CD4-positive, alpha-beta T cell treated with Interleukin-4 for 1 hour (primary cell): ENCODE measurements around the gene TLCD3A.
"Not testable (repeated sequence)": the region's sequence is repeated elsewhere in the genome, so short reads cannot be mapped to it uniquely, and the experiment has no call there.

Experiments used
- DNase-seq, 2 donors: peaks; one replicate each; pipeline ENCODE4 v3.0.0-alpha.2; 2020 to 2022

The TLCD3A gene

DNA sequence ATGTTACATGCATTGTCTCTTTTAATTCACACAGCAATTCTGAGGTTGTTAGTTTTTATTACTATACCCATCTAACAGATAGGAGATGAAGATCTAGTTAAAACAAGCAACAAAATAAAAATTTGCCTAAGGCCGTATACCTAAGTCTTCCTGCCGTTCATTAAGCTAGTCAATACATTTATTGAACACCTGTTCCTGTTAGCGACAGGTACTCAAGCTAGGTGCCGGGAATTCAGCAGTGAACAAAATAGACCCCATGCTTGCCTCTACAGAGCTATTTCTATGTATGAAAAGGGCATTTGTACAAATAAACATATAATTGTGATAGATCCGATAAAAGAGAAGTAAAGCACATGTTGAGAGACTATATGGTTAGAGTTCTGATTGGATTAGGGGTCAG lies 14.3 kb upstream of the TLCD3A start:
- no peak for DNase-seq

DNA sequence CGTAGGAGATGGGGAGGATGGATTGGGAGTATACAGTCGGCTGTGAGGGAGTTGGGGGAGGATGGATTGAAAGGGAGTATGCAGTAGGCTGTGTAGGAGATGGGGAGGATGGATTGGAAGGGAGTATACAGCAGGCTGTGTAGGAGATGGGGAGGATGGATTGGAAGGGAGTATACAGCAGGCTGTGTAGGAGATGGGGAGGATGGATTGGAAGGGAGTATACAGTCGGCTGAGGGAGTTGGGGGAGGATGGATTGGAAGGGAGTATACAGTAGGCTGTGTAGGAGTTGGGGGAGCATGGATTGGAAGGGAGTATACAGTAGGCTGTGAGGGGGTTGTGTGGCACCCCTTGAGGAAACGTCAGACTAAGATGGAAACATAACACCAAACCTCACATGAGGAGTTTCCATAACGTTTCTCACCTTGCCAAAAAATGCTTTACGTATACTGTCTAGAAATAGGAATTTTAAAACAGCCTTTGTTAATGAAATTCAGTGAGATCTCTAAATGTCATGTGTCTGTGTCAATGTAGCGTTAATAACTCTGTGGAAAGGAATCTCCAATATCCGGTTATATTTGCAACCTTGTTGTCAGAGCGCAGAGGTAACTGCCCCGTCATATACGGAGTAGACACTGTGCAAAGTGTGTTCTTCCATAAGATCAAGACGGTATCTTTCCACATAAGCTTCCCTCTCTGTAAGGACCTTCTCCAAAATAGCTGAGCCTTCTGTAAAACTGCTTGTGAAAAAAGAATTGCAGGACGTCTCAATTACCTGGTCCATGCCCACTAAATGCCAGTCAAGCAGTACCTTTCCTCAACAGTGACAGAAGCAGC lies 11.5 kb upstream of the TLCD3A start:
- DNase-seq: no peak

DNA sequence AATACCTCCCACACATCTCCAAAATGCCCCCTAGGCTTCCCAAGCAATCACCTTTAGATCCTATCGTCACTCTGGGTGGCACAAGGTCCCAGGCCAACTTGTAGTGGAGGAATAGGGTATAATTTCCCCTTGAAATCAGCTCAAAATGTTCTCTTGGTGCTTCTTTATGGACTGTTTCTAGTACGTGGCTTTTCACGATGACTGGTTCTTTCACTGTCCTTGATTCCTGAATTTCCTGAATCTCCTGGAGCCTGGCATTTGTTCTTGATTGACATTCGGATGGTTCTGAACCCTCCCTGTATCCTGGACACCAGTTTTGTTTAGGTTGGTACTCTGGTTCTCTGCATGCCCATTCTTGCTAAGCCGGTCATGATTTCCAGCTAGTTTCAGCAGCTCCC lies 10.9 kb upstream of the TLCD3A start:
- no peak for DNase-seq

DNA sequence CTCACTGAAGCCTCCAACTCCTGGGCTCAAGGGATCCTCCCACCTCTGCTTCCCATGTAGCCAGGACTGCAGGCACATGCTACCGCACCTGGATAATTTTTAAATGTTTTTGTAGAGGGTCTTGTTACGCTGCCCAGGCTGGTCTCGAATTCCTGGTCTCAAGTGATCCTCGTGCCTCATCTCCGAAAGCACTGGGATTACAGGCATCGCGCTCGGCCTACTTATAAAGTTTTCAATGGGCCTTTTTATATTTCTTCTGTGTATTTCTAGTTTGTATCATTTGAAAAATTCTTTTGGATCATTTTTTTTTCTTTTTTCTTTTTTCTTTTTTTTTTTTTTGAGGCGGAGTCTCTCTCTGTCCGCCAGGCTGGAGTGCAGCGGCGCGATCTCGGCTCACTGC lies 7.3 kb upstream of the TLCD3A start:
- no peak for DNase-seq

DNA sequence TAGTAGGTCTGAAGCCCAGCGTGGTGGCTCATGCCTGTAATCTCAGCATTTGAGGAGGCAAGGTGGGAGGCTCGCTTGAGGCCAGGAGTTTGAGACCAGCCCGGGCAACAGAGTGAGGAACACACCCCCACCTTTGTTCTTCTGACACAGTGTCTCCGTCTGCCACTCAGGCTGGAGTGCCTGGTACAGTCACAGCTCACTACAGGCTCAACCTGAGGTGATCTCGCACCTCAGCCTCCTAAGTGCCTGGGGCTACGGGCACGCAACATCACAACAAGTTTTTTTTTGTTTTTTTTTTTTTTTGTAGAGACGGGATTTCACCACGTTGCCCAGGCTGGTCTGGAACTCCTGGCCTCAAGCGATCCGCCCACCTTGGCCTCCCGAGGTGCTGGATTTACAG lies 6.7 kb upstream of the TLCD3A start:
- no peak for DNase-seq

- DNase-seq: no peak
Measured at GRCh38 chr17:726271-726919, 6.0 kb upstream of the TLCD3A start.

DNA sequence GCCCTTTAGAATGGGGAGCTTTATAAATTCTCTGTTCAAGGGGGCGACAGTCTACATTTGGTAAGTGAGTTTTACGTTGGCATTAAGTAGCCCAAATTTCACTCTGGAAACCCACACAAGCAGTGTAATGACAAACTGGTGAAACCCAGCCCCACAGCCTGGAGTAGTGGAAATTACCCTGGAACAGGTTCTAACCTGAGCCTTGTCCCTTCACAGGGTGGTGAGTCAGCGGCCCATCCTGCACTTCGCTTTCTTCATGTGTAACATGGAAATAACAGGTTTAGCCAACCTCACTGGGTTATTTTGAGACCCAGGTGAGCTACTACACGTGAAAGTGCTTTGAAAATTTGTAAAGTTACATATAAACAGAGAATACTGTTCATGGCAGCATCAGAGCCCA lies 3.5 kb upstream of the TLCD3A start:
- no peak for DNase-seq

DNA sequence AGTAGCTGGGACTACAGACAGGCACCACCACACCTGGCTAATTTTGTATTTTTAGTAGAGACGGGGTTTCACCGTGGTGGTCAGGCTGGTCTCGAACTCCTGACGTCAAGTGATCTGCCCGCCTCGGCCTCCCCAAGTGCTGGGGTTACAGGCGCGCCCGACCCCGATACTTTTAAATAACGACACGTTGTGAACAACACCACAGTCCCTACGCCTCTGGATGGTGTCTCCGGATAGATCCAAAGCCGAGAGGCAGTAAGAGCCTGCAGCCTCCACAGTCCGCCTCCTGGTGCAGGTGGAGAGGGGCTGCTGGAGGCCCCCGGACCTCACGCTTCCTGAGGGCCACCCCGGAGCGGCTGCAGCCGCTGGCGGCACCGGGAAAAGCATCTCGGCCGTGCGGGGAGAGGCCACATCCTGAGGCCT lies 741 bp upstream of the TLCD3A start:
- DNase-seq: no peak

DNA sequence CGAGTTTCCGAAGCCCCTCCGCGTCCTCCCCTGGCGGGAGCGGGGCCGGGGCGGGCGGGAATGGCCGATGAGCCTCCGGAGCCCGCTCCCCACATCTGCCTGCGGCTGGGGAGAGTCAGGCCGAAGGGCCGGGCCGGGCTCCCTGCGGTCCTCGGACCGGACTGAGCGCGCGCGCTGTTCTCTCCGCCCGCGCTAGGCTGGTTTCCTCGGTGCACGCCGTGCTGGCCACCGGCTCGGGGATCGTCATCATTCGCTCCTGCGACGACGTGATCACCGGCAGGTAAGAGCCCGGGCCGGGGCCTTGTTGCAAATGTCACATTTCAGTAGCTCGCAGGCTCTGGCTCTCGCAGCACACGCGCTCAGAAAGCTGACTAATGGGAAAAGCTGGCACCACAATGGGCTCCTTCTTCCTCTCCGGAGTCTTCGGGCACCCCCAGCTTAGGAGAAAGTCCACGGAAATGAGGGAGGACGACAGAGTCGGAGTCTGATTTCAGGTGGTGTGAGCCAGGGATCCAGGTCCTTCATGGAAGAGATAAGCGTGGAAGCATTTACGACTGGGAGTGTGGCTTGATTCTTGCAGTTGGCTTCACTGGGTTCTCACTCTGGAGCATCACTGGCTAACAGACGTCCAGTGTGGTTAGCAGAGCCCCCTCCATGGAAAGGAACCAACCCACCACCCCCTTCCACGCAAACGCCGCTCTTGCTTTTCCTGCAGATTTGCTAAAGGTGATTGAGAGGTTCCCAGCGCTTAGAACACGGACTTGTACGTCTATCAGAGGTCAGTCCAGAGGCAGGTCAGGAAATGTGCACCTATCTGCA lies 715 bp downstream of the TLCD3A start:
- no peak for DNase-seq

DNA sequence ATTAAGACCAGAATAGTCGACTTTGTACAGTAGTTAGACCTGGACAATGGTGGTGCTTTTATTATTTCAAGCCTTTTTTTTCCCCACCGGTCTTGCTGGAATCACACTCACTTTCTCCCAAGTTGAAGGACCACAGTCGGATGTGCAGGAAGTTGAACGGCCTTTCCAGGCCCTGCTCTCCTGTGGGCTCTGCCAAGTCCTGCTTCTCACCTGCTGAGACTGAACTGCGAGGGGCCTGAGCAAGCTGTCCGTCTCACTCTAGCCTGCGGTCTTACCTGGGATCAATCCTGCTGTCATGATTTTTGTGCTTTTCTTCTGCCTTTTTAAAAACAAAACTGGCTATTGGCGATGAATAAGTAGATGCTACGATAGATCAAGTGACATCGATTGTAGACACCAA lies 1.3 kb downstream of the TLCD3A start:
- no peak for DNase-seq

DNA sequence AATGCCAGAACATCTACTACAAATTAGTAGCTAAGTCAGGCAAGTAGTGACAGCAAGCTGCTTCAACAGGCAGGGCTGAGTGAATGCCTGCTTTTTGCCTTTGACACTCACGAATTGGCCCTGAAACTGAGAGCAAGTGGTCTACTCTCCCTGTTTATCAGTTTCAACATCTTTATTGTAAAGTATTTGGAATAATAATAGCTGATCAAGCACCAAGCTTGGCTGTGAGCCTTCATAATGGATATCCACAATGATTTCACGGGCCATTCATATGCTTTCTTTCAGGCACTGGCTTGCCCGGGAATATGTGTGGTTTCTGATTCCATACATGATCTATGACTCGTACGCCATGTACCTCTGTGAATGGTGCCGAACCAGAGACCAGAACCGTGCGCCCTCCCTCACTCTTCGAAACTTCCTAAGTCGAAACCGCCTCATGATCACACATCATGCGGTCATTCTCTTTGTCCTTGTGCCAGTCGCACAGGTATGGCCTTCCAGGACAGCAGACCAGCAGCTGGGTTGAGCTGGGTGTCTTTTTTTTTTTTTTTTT lies 5.2 kb downstream of the TLCD3A start:
- no peak for DNase-seq

DNA sequence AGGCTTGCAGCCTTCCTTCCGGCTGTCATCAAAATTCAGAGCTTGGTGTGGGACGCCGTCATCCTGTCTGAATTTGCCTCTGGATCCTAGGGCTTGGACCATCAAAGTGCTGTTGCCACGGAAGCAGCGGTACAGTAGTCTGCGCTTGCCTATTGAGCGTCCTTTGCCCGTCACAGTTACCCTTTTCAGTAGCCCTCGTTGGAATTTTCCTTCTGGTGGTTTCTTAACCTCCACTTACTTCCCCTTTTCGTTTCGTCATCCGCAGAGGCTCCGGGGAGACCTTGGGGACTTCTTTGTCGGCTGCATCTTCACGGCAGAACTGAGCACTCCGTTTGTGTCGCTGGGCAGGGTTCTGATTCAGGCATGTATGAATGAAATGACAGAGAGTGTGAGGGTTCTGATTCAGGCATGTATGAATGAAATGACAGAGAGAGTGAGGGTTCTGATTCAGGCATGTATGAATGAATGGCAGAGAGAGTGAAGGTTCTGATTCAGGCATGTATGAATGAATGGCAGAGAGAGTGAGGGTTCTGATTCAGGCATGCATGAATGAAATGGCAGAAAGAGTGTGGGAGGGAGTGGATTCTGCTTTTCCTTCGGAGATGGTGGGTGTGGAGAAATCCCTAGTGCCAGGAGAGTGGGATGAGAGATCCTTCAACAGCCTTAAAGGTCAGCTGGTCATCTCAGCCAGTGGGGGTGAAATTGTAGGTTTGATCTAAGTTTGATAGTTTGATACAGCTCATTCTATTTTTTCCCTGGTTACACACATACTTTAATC lies 8.0 kb downstream of the TLCD3A start:
- peak; percentile 35 to 78 for DNase-seq

DNA sequence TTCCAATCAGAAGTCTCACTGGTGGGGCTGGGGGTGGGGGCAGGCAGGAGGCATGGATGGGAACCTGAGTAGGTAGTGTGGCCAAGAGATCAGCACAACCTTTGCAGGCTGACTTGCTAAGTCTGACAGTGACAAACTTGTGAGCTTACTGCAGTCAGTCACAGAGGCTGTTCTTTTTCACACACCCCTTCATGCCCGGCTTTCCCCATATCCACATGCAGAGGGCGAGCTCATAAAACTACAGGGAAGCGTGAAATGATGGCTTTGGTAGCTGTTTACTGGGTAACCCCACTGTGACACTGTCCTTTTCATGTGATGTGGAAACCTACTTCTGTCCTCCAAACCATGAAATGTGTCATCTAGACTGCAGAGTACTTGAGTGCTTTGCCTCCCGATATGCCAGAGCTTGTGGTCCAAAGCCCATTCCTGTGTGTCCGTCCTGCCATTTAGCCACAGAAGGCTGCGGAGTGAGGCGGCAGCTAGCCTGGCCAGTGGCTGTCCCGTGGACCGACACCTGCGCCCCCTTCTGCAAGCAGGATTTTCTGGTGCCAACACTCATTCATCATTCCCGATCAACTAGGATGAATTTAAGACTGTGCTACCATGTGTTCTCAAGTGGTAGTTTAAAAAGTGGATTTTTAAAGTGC lies 9.9 kb downstream of the TLCD3A start:
- DNase-seq: no peak

DNA sequence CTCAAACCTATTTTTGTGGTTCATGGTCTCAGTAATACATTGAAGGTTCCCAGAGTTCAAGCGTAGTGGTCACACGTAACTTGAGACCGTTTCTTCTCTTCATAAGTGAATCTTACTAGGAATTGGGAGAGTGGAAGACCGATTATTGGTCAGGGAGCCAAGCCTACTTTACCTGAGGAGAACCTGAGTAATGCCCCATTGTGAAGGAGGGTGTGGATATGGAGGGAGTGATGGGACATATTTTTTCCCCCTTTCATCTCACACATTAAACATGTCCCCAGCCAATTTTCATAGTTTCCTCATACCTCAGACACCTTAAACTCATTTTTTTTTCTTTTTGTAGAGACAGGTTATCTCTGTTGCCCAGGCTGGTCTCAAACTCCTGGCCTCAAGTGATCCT lies 10.7 kb downstream of the TLCD3A start:
- no peak for DNase-seq

DNA sequence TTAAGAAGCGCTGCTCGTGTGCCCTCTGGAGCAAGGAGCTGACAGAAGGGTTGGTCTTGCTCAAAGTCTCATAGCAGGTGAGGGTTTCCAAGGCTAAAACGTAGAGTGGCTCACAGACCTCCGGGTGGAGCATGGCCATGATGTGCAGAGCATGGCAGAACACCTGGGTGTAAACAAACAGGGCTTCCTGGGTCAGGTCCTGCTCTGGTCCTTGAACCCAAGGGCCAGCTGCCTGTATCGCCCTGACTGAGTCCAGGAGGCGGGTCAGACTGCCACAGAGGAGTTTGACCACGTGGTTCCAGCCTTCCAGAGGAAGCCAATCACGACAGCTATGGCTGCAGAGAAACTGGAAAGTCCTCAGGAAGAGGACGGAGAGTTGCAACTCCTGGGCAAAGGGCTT lies 12.5 kb downstream of the TLCD3A start:
- DNase-seq: no peak

- no peak for DNase-seq
Measured at GRCh38 chr17:745406-745805, 13.0 kb downstream of the TLCD3A start.

GRCh38 chr17:746181-746580 lies 13.8 kb downstream of the TLCD3A start:
- no peak for DNase-seq

- no peak for DNase-seq
Measured at GRCh38 chr17:746783-747629, 14.6 kb downstream of the TLCD3A start.

DNA sequence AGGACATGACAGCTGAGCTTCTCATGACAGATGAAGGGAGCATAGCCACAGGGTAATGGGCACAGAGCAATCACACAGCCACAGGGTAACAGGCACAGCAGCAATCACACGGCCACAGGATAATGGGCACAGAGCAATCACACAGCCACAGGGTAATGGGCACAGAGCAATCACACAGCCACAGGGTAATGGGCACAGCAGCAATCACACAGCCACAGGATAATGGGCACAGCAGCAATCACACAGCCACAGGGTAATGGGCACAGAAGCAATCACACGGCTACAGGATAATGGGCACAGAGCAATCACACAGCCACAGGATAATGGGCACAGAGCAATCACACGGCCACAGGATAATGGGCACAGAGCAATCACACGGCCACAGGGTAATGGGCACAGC lies 16.2 kb downstream of the TLCD3A start:
- DNase-seq: not testable (repeated sequence)

DNA sequence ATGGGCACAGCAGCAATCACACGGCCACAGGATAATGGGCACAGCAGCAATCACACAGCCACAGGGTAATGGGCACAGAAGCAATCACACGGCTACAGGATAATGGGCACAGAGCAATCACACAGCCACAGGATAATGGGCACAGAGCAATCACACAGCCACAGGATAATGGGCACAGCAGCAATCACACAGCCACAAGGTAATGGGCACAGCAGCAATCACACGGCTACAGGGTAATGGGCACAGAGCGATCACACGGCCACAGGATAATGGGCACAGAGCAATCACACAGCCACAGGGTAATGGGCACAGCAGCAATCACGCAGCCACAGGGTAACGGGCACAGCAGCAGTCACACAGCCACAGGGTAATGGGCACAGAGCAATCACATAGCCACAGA lies 17.0 kb downstream of the TLCD3A start:
- DNase-seq: not testable (repeated sequence)

- no peak for DNase-seq
Measured at GRCh38 chr17:750431-751037, 18.1 kb downstream of the TLCD3A start.
